Cardiac muscle cell (in vitro differentiated cells and primary cell): ENCODE data around the gene ASGR2. TPM values are rescaled to one million over a fixed set of nuclear protein-coding genes. Genes with fewer than 3 reads are reported as not detected.
"Not testable (repeated sequence)": the region's sequence is repeated elsewhere in the genome, so short reads cannot be mapped to it uniquely, and the experiment has no call there.

Source experiments
- DNase-seq, 2 donors: peaks; one replicate each; pipeline versions ENCODE4 v3.0.0 to v3.0.0-alpha.2; 2010 to 2017; ENCODE audit warnings: low read depth in 1 of 2, low spot score in 1 of 2
- H3K27ac ChIP-seq: fragments of 200-600 bp; sonication (generic); 2 replicates; pipeline ENCODE4 v1.5.1; 2016
- H3K27me3 ChIP-seq: fragments of 200-600 bp; sonication (generic); 2 replicates; pipeline ENCODE4 v1.6.0; 2016; ENCODE audit warnings: control low read depth
- H3K36me3 ChIP-seq: fragments of 200-600 bp; sonication (generic); 2 replicates; pipeline ENCODE4 v1.5.1; 2016; ENCODE audit warnings: control low read depth
- H3K4me1 ChIP-seq: fragments of 200-600 bp; sonication (generic); 2 replicates; pipeline ENCODE4 v1.8.1; 2017; ENCODE audit warnings: low read depth, mild to moderate bottlenecking, mixed run types
- H3K4me3 ChIP-seq: fragments of 200-600 bp; sonication (generic); 2 replicates; pipeline ENCODE4 v1.5.1; 2016; ENCODE audit warnings: mild to moderate bottlenecking
- H3K9me3 ChIP-seq: fragments of 200-600 bp; sonication (generic); 2 replicates; pipeline ENCODE4 v1.5.1; 2017; ENCODE audit warnings: low read depth, mild to moderate bottlenecking, control low read depth
- polyA plus RNA-seq: library from polyadenylated mRNA; unstranded; fragments of >200 nt; fragmentation: Nextera tagmentation; extraction: Ambion mirVana; gene quantifications from 2 replicates; pipeline ENCODE4 v1.2.1, GENCODE V29; 2016
- total RNA-seq: library from RNA; depleted of rRNA; stranded (reverse); fragments of >200 nt; gene quantifications from 2 replicates; pipeline ENCODE4 v1.2.3, GENCODE V29; 2016
- TF ChIP-seq, protein P1 (sequence below): IDR thresholded peaks from 2 replicates; pipeline ENCODE4 v1.5.1; 2012; ENCODE audit warnings: low read depth, mild to moderate bottlenecking, low read length

The ASGR2 gene, protein sequence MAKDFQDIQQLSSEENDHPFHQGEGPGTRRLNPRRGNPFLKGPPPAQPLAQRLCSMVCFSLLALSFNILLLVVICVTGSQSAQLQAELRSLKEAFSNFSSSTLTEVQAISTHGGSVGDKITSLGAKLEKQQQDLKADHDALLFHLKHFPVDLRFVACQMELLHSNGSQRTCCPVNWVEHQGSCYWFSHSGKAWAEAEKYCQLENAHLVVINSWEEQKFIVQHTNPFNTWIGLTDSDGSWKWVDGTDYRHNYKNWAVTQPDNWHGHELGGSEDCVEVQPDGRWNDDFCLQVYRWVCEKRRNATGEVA
- total RNA-seq = not detected in 2 replicates
- 0.10 TPM in 1 of 2 replicates, not detected in the other for polyA plus RNA-seq

DNA sequence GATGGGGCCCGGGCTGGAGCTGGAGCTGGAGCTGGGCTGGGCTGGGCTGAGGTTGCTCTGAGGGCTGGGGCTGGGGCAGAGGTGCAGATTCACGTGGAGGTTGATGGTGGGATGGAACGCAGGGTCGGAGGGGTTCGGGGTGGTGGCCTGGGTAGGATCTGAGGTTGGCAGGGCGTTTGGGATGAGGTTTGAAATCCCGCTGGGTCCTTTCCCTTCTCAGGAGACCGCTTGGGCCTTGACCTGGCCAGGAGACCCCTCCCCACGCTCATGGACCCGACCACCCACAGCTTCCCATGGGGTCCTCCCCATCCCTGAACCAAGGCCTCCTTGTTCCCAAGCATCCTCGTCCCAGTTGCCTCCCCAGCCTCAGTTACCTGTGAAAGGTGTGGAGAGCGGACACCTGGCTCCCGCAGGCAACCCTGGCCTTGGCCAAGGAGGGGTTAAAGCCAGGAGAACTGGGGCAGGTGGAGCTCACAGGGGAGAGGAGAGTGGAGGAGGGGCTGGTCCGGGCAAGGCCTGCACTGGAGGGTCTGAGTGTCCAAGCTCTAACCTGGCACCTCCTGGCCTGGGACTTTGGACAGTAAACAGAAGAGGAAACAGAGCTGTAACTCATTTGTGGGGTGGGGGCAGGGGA is at the start of gene ASGR2:
TSS of gene ASGR2 (minus strand) at position 582 of the 634 bp plus-strand sequence. CDS start 582 bp downstream, outside the sequence.
- no peaks in the 10 kb centered on the region for H3K4me1 ChIP-seq
- H3K36me3 ChIP-seq = no peaks in the 10 kb centered on the region
- no peak within 1 kb of the TSS for H3K4me3 ChIP-seq
- TF ChIP-seq, protein P1, sequence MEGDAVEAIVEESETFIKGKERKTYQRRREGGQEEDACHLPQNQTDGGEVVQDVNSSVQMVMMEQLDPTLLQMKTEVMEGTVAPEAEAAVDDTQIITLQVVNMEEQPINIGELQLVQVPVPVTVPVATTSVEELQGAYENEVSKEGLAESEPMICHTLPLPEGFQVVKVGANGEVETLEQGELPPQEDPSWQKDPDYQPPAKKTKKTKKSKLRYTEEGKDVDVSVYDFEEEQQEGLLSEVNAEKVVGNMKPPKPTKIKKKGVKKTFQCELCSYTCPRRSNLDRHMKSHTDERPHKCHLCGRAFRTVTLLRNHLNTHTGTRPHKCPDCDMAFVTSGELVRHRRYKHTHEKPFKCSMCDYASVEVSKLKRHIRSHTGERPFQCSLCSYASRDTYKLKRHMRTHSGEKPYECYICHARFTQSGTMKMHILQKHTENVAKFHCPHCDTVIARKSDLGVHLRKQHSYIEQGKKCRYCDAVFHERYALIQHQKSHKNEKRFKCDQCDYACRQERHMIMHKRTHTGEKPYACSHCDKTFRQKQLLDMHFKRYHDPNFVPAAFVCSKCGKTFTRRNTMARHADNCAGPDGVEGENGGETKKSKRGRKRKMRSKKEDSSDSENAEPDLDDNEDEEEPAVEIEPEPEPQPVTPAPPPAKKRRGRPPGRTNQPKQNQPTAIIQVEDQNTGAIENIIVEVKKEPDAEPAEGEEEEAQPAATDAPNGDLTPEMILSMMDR = no peak
- H3K27ac ChIP-seq = no peak within 1 kb of the TSS
- H3K27me3 ChIP-seq = no peaks in the 10 kb centered on the region
- DNase-seq = no peak
- H3K9me3 ChIP-seq = no peaks in the 10 kb centered on the region

DNA sequence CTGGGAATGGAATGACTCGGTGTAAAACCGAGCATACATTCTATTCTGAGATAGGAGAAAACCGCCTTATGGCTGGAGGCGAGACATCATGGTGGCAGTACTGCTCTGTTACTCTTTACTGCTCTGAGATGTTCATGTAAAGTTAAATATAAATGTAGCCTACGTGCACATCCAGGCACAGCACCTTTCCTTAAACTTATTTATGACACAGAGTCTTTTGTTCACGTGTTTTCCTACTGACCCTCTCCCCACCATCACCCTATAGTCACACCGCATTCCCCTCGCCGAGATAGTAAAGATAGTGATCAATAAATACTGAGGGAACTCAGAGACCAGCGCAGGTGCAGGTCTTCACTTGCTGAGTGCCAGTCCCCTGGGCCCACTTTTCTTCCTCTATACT is 44.9 kb upstream of the ASGR2 start:
- not testable (repeated sequence) for H3K27me3 ChIP-seq, H3K9me3 ChIP-seq, H3K4me3 ChIP-seq, DNase-seq, H3K36me3 ChIP-seq, H3K4me1 ChIP-seq, H3K27ac ChIP-seq

DNA sequence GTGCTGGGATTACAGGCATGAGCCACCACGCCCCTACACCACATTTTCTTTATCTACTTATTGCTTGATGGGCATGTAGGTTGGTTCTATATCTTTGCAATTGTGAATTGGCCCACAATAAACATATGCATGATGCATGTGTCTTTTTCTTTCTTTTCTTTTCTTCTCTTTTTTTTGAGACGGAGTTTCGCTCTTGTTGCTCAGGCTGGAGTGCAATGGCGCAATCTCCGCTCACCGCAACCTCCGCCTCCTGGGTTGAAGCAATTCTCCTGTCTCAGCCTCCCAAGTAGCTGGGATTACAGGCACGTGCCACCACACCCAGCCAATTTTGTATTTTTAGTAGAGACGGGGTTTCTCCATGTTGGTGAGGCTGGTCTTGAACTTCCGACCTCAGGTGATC is 43.8 kb upstream of the ASGR2 start:
- DNase-seq, H3K4me3 ChIP-seq: not testable (repeated sequence)

DNA sequence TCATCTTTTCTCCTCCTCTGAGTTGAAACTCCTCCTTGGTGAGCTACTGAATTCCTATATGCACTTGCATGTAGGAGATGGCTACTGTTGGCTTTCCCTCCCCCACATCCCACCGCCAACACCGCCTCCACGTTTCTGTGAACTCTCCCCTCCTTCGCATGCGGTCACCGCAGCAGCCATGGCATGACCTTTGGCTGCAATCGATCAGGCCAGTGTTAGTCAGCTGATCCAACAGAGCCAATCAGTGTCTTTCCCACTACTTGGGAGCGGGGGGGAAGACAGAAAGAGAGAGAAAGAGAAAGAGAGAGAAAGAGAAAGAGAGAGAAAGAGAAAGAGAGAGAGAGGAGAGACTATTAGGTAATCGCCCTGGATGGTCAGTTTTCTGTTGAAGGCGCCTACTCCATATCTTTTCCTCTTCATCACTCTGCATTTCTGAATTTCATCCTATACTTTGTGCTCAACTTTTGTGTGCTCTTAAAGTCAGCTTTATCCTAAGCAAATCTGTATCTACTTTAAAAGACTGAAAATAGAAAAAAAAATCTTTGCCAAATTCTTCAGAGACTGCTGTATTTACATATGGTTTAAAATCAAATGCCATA is 41.8 kb upstream of the ASGR2 start:
- H3K9me3 ChIP-seq = no peaks in the 10 kb centered on the region

More for the DNA sequence above, 43.8 kb upstream of the ASGR2 start:
- H3K4me1 ChIP-seq, H3K9me3 ChIP-seq, H3K27ac ChIP-seq, H3K27me3 ChIP-seq, H3K36me3 ChIP-seq: not testable (repeated sequence)

DNA sequence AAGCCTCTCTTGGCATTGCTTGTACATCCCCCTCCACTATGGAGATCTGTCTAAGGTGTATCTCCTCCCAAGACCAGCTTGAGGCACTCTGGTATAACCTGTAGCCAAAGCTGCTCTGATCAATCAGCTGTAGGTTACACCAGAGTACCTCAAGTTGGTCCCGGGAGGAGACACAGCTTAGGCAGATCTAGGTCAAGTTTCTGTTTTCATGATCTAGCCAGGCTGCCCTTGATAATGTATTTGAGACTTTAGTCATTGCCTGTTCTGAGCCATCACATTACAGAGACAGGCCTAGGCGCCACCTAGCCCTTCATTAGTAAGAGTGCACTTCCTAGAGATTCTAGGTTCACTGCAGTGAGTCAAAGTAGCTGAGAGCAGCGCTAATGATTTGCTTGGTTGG is 33.1 kb upstream of the ASGR2 start:
- H3K27ac ChIP-seq = no peak overlapping the region
- TF ChIP-seq, protein P1 = no peak
- no peaks in the 10 kb centered on the region for H3K27me3 ChIP-seq
- no peaks in the 10 kb centered on the region for H3K4me1 ChIP-seq
- H3K4me3 ChIP-seq = no peak overlapping the region
- no peak for DNase-seq
- H3K36me3 ChIP-seq = no peaks in the 10 kb centered on the region
- no peaks in the 10 kb centered on the region for H3K9me3 ChIP-seq

More for the DNA sequence above, 41.8 kb upstream of the ASGR2 start:
- no peaks in the 10 kb centered on the region for H3K4me1 ChIP-seq
- H3K27me3 ChIP-seq = no peaks in the 10 kb centered on the region
- no peak overlapping the region for H3K4me3 ChIP-seq
- H3K27ac ChIP-seq = no peak overlapping the region
- TF ChIP-seq, protein P1 = no peak
- no peak for DNase-seq
- H3K36me3 ChIP-seq = no peaks in the 10 kb centered on the region

DNA sequence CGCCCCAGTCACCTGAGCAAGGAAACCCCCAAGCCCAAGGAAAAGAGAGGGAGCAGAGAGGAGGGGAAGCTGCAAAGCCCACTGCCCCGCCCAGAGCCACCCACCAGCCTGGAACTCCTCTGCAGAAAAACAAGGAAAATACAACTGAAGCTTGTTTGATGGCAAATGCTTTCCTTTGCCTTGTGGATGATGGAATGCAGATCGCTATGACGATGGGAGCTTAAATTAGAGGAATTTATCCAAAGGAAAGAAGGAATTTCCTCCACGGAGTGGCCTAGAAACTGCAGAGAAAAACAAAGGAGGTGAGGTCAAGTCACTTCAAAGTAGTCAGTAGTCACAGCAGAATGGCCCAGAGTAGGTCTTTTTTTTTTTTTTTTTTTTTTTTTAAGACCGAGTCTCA is 31.5 kb upstream of the ASGR2 start:
- no peaks in the 10 kb centered on the region for H3K36me3 ChIP-seq
- no peaks in the 10 kb centered on the region for H3K9me3 ChIP-seq
- TF ChIP-seq, protein P1 = no peak
- DNase-seq = no peak
- no peak overlapping the region for H3K4me3 ChIP-seq
- no peaks in the 10 kb centered on the region for H3K4me1 ChIP-seq
- H3K27me3 ChIP-seq = no peaks in the 10 kb centered on the region
- H3K27ac ChIP-seq = no peak overlapping the region
